OCI-LY3 (cell line): Measurements from ENCODE around the gene NEK11.

ENCODE experiments used
- H2AFZ ChIP-seq: fragments of 200-600, 300-600 bp; shearing (Covaris generic); 2 replicates; pipeline ENCODE4 v1.6.0; 2014; ENCODE audit warnings: antibody characterized with exemption, low read depth, low read length
- H3K27ac ChIP-seq: fragments of 200-600, 300-600 bp; sonication (generic); 2 replicates; pipeline ENCODE4 v1.5.1; 2014; ENCODE audit warnings: mild to moderate bottlenecking, low read length, moderate library complexity, mixed read lengths
- H3K27me3 ChIP-seq: fragments of 200-600, 300-600 bp; sonication (generic); 2 replicates; pipeline ENCODE4 v1.6.1; 2014; ENCODE audit warnings: low read depth, low read length, mixed read lengths
- H3K36me3 ChIP-seq: fragments of 200-600, 300-600 bp; sonication (generic); replicated peaks from 2 replicates; pipeline ENCODE3; 2014; ENCODE audit warnings: low read depth, low read length, mixed read lengths
- H3K4me1 ChIP-seq: fragments of 300-600, 200-600 bp; sonication (generic); 2 replicates; pipeline ENCODE4 v1.6.1; 2014; ENCODE audit warnings: low read length, mixed read lengths
- H3K4me2 ChIP-seq: fragments of 200-600, 300-600 bp; sonication (generic); 2 replicates; pipeline ENCODE4 v1.6.1; 2014; ENCODE audit warnings: low read length, mixed read lengths
- H3K4me3 ChIP-seq: fragments of 300-600, 200-600 bp; sonication (generic); 2 replicates; pipeline ENCODE4 v1.5.1; 2014; ENCODE audit warnings: antibody characterized with exemption, mild to moderate bottlenecking, low read length, moderate library complexity
- H3K79me2 ChIP-seq: fragments of 300-600, 200-600 bp; shearing (Covaris generic); 2 replicates; pipeline ENCODE4 v1.6.1; 2014; ENCODE audit warnings: mild to moderate bottlenecking, low read length, mixed read lengths
- H3K9ac ChIP-seq: fragments of 300-600, 200-600 bp; shearing (Covaris generic); 2 replicates; pipeline ENCODE4 v1.6.0; 2014; ENCODE audit warnings: mild to moderate bottlenecking, low read length, moderate library complexity
- H3K9me3 ChIP-seq: fragments of 200-600, 300-600 bp; shearing (Covaris generic); 2 replicates; pipeline ENCODE4 v1.6.1; 2014; ENCODE audit warnings: low read length, mixed read lengths; ENCODE audit not compliant: insufficient read depth
- H4K20me1 ChIP-seq: fragments of 200-600, 300-600 bp; sonication (generic); 2 replicates; pipeline ENCODE4 v1.6.1; 2016; ENCODE audit warnings: low read length, mixed read lengths; ENCODE audit not compliant: insufficient read depth
- EZH2phosphoT487 ChIP-seq: fragments of 200-600 bp; shearing (Covaris generic); IDR thresholded peaks from 2 replicates; pipeline ENCODE4 v1.6.1; 2018; ENCODE audit warnings: antibody characterized with exemption, mixed run types, low read depth
- TF ChIP-seq, protein P1 (sequence below): fragments of 200-600, 300-600 bp; sonication (generic); IDR thresholded peaks from 2 replicates; pipeline ENCODE4 v1.5.1; 2014; ENCODE audit warnings: antibody characterized with exemption, low read length, low read depth

The NEK11 gene

DNA sequence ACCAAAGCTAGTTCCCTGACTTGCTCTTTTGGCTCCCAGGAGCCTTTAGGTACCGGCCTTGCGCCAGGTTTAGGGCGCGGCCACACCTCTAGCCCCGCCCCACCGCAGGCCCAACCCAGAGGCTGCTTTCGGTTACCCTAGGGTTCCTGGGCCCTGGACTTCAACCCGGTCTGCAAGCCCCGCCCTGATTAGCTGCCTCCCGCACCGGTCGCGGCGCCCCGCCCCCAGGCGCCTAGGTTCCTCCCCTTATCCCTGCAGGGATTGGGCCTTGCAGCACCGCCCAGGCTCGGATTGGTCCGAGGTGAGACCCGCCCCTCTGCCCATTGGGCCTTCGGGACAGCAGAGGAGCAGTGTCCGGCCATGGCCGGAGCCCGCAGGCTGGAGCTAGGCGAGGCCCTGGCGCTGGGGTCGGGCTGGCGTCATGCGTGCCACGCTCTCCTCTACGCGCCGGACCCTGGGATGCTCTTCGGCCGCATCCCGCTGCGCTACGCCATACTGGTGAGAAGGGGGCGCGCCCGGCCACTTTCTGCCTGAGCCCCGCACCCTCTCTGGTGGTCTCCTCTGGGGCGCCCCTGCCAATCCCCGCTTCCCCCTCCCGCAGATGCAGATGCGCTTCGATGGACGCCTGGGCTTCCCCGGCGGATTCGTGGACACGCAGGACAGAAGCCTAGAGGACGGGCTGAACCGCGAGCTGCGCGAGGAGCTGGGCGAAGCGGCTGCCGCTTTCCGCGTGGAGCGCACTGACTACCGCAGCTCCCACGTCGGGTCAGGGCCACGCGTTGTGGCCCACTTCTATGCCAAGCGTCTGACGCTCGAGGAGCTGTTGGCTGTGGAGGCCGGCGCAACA lies 355.0 kb downstream of the NEK11 start, which contains the start of gene NUDT16:
Gene NUDT16, plus strand, starts transcription at position 330 of the 847 bp plus-strand sequence. Its CDS starts 31 bp downstream, at position 361.
- peak within 1 kb of the TSS; percentile 83 for H3K9ac ChIP-seq
- H3K4me1 ChIP-seq, result peaks cover 5% of the 10 kb centered on the region
- no peaks in the 10 kb centered on the region for H3K9me3 ChIP-seq
- no peaks in the 10 kb centered on the region for H4K20me1 ChIP-seq
- peak within 1 kb of the TSS; percentile 98 for H3K4me2 ChIP-seq
- peaks cover 16% of the 10 kb centered on the region for H3K36me3 ChIP-seq
- TF ChIP-seq EZH2phosphoT487, result no peak
- TF ChIP-seq, protein P1, sequence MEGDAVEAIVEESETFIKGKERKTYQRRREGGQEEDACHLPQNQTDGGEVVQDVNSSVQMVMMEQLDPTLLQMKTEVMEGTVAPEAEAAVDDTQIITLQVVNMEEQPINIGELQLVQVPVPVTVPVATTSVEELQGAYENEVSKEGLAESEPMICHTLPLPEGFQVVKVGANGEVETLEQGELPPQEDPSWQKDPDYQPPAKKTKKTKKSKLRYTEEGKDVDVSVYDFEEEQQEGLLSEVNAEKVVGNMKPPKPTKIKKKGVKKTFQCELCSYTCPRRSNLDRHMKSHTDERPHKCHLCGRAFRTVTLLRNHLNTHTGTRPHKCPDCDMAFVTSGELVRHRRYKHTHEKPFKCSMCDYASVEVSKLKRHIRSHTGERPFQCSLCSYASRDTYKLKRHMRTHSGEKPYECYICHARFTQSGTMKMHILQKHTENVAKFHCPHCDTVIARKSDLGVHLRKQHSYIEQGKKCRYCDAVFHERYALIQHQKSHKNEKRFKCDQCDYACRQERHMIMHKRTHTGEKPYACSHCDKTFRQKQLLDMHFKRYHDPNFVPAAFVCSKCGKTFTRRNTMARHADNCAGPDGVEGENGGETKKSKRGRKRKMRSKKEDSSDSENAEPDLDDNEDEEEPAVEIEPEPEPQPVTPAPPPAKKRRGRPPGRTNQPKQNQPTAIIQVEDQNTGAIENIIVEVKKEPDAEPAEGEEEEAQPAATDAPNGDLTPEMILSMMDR, result peak; percentile 27; the same call in 1 of the 2 replicates
- no peaks in the 10 kb centered on the region for H3K27me3 ChIP-seq
- H2AFZ ChIP-seq, result peak within 1 kb of the TSS; percentile 96
- H3K4me3 ChIP-seq, result peak within 1 kb of the TSS; percentile 96
- H3K79me2 ChIP-seq, result peaks cover 9% of the 10 kb centered on the region; the same call in 1 of the 2 replicates
- peak within 1 kb of the TSS; percentile 27 for H3K27ac ChIP-seq

DNA sequence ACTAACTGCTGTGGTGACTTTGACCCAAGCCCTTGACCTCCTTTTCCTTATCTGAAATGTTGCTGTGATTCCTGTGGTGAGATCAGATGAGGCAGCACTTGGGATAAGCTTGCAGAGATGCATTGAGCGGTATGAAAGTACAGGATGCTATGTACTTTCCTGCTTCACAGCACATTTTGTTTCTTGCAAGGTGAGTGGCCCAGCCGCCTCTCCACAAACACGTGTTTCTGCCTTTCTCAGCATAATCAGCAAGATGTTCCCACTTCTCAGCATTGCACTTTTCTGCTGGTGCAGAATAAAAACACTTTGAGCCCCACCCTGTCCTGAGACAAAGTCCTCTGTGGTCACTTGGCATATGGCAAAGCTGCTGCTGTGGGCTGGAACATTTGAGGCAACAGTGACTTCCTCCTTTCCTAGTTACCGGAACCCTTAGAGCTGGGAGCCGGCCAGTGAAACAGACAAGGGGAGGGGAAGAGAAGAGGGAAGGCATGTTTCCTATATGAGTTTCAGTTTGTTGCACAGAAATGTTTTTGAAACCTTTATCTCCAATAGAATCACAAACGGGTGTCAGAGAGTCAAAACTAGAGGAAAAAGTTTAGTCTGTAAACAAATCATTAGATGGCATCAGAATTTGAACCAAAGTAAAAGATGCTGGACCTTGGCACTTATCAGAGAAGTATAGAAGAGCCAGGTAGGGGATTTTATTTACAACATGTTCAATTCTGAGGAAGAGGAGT lies 359.9 kb downstream of the NEK11 start:
- TF ChIP-seq EZH2phosphoT487, result no peak
- TF ChIP-seq, protein P1, result no peak
- peaks cover 9% of the 10 kb centered on the region for H3K4me1 ChIP-seq
- H3K36me3 ChIP-seq, result peaks cover 16% of the 10 kb centered on the region
- H3K27ac ChIP-seq, result no peak overlapping the region
- no peak overlapping the region for H3K9ac ChIP-seq
- H3K9me3 ChIP-seq, result no peaks in the 10 kb centered on the region
- no peaks in the 10 kb centered on the region for H4K20me1 ChIP-seq
- no peak overlapping the region for H3K4me3 ChIP-seq
- H2AFZ ChIP-seq, result no peak overlapping the region
- H3K4me2 ChIP-seq, result no peak overlapping the region
- peaks cover 9% of the 10 kb centered on the region; the same call in 1 of the 2 replicates for H3K79me2 ChIP-seq
- no peaks in the 10 kb centered on the region for H3K27me3 ChIP-seq

DNA sequence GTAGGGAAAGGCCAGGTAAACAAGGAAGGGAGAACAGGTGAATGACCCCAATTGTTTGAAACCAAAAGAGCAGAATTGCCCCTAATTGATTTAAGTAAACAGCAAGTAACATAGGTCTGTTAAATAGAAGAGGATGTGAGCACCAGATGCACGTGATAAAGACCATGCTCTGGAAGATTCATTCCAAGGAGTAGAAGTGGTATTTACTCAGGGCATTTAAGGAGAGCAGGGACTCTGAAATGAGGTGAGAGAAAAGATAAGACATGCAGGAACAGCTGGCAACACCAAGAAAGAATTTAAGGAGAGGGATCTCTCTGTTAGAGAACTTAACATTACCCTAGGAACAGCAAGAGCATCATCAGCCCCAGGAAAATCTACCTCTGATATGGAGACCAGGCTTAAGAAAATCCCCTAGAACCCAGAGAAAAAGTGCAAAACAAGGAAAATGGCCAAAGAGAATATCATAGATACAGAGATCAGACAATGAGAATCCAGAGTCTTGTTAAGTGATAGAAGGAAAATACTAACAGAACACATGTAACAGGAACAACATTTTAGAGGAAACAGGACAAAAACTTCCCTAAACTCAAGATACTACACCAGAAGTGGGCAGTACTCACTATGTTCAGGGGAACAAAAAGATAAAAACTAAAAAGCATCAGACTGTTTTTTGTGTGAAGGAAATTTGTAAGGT lies 361.3 kb downstream of the NEK11 start:
- peaks cover 16% of the 10 kb centered on the region for H3K36me3 ChIP-seq
- H3K4me1 ChIP-seq, result peaks cover 4% of the 10 kb centered on the region
- H3K9me3 ChIP-seq, result no peaks in the 10 kb centered on the region
- H3K4me3 ChIP-seq, result no peak overlapping the region
- no peak for TF ChIP-seq EZH2phosphoT487
- TF ChIP-seq, protein P1, result no peak
- no peaks in the 10 kb centered on the region for H4K20me1 ChIP-seq
- H3K27ac ChIP-seq, result no peak overlapping the region
- H3K9ac ChIP-seq, result no peak overlapping the region
- H3K79me2 ChIP-seq, result no peaks in the 10 kb centered on the region
- no peak overlapping the region for H3K4me2 ChIP-seq
- no peaks in the 10 kb centered on the region for H3K27me3 ChIP-seq
- H2AFZ ChIP-seq, result no peak overlapping the region

DNA sequence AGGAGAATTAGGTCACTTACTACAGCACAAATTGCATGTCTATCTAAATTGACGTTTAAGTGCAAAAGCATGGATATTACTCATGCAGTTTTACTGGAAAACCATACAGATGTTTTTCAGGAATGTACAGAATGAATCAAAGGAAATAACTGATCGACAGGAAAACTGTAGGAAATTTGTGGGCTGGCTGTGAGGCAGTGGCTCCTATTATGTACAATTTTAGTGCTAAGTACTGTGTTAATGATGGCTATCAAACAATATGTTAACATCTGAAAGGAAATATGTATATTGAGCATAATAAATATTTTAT lies 361.8 kb downstream of the NEK11 start:
- H3K4me3 ChIP-seq, result no peak overlapping the region
- H3K9me3 ChIP-seq, result no peaks in the 10 kb centered on the region
- TF ChIP-seq EZH2phosphoT487, result no peak
- TF ChIP-seq, protein P1, result no peak
- no peaks in the 10 kb centered on the region for H3K79me2 ChIP-seq
- H3K4me2 ChIP-seq, result no peak overlapping the region
- no peak overlapping the region for H2AFZ ChIP-seq
- no peaks in the 10 kb centered on the region for H3K27me3 ChIP-seq
- H3K9ac ChIP-seq, result no peak overlapping the region
- peaks cover 12% of the 10 kb centered on the region for H3K36me3 ChIP-seq
- peaks cover 4% of the 10 kb centered on the region for H3K4me1 ChIP-seq
- H4K20me1 ChIP-seq, result no peaks in the 10 kb centered on the region
- H3K27ac ChIP-seq, result no peak overlapping the region
